ENCODE measurements around the gene UBE2H. TPM values are rescaled to one million over a fixed set of nuclear protein-coding genes. Genes with fewer than 3 reads are reported as not detected.
"Not testable (repeated sequence)": the region's sequence is repeated elsewhere in the genome, so short reads cannot be mapped to it uniquely, and the experiment has no call there.

UBE2H gene
- total RNA-seq, 1 donor from 2014 or later: 27.1 TPM

GRCh38 chr7:129960204-129960475 is 7.4 kb upstream of the UBE2H start:
- H3K4me3 Mint-ChIP-seq; H3K4me1 Mint-ChIP-seq (ENCODE audit: low read depth); H3K36me3 Mint-ChIP-seq (ENCODE audit: low read depth); H3K9me3 Mint-ChIP-seq; H3K27ac Mint-ChIP-seq; intact Hi-C loops (cut with micrococcal nuclease); DNase-seq (ENCODE audit: low spot score): not testable (repeated sequence)
- peaks cover 18% of the 10 kb centered on the region for H3K27me3 Mint-ChIP-seq (ENCODE audit: insufficient read depth)

GRCh38 chr7:129959471-129960203 is 6.9 kb upstream of the UBE2H start:
- Mint-ChIP-seq H3K27me3 (ENCODE audit: insufficient read depth) (peaks cover 18% of the 10 kb centered on the region), H3K4me3 (no peak overlapping the region), H3K27ac (no peak overlapping the region), H3K9me3 (no peaks in the 10 kb centered on the region), H3K36me3 (ENCODE audit: low read depth) (no peaks in the 10 kb centered on the region), H3K4me1 (ENCODE audit: low read depth) (peaks cover 3% of the 10 kb centered on the region)
- no peak for DNase-seq (ENCODE audit: low spot score)
- intact Hi-C loops (cut with micrococcal nuclease): loop anchor here (10.0 kb wide), 2 partner anchors 615 to 705 kb away; partner anchors contain the start of gene COPG2

- Mint-ChIP-seq H3K27ac (no peak overlapping the region), H3K4me3 (no peak overlapping the region), H3K36me3 (ENCODE audit: low read depth) (no peaks in the 10 kb centered on the region), H3K9me3 (no peaks in the 10 kb centered on the region), H3K4me1 (ENCODE audit: low read depth) (peaks cover 3% of the 10 kb centered on the region), H3K27me3 (ENCODE audit: insufficient read depth) (peaks cover 18% of the 10 kb centered on the region)
- DNase-seq (ENCODE audit: low spot score): no peak
- intact Hi-C loops (cut with micrococcal nuclease): loop anchor here (10.0 kb wide), 2 partner anchors 614 to 706 kb away; partner anchors contain the start of gene COPG2
Observed at GRCh38 chr7:129958643-129959470, 6.1 kb upstream of the UBE2H start.

GRCh38 chr7:129955993-129956543 is 3.3 kb upstream of the UBE2H start:
- DNase-seq (ENCODE audit: low spot score): no peak
- intact Hi-C loops (cut with micrococcal nuclease): loop anchor here (10.0 kb wide), 2 partner anchors 611 to 709 kb away; partner anchors contain the start of gene COPG2
- peaks cover 10% of the 10 kb centered on the region for H3K4me1 Mint-ChIP-seq (ENCODE audit: low read depth)
- H3K27me3 Mint-ChIP-seq (ENCODE audit: insufficient read depth): peaks cover 24% of the 10 kb centered on the region
- peaks cover 2% of the 10 kb centered on the region for H3K36me3 Mint-ChIP-seq (ENCODE audit: low read depth)
- H3K9me3 Mint-ChIP-seq: no peaks in the 10 kb centered on the region
- H3K27ac Mint-ChIP-seq: no peak overlapping the region
- no peak overlapping the region for H3K4me3 Mint-ChIP-seq

GRCh38 chr7:129952086-129952652 is 591 bp downstream of the UBE2H start:
- Mint-ChIP-seq H3K4me1 (ENCODE audit: low read depth) (peaks cover 12% of the 10 kb centered on the region), H3K9me3 (no peaks in the 10 kb centered on the region), H3K36me3 (ENCODE audit: low read depth) (peaks cover 2% of the 10 kb centered on the region), H3K4me3 (no peak overlapping the region), H3K27ac (peak overlapping the region; percentile 93), H3K27me3 (ENCODE audit: insufficient read depth) (peaks cover 14% of the 10 kb centered on the region)
- DNase-seq (ENCODE audit: low spot score): peak; percentile 21
- intact Hi-C loops (cut with micrococcal nuclease): loop anchor here (1.0 to 10.0 kb wide), 8 partner anchors 99 to 1495 kb away; partner anchors contain the start of genes COPG2, HILPDA and ZC3HC1

GRCh38 chr7:129951226-129952085 is 1.3 kb downstream of the UBE2H start:
- Mint-ChIP-seq H3K4me1 (ENCODE audit: low read depth) (peaks cover 19% of the 10 kb centered on the region), H3K36me3 (ENCODE audit: low read depth) (peaks cover 5% of the 10 kb centered on the region), H3K27me3 (ENCODE audit: insufficient read depth) (peaks cover 11% of the 10 kb centered on the region), H3K4me3 (no peak overlapping the region), H3K27ac (peak overlapping the region; percentile 93), H3K9me3 (no peaks in the 10 kb centered on the region)
- intact Hi-C loops (cut with micrococcal nuclease): loop anchor here (1.0 to 10.0 kb wide), 10 partner anchors 100 to 1494 kb away; partner anchors contain the start of genes COPG2, HILPDA, KLHDC10 and ZC3HC1
- no peak for DNase-seq (ENCODE audit: low spot score)

- intact Hi-C loops (cut with micrococcal nuclease): loop anchor here (1.0 to 10.0 kb wide), 10 partner anchors 59 to 1494 kb away; partner anchors contain the start of genes COPG2, HILPDA and KLHDC10
- H3K4me3 Mint-ChIP-seq: no peak overlapping the region
- H3K27me3 Mint-ChIP-seq (ENCODE audit: insufficient read depth): peaks cover 9% of the 10 kb centered on the region
- no peak overlapping the region for H3K27ac Mint-ChIP-seq
- no peaks in the 10 kb centered on the region for H3K9me3 Mint-ChIP-seq
- H3K4me1 Mint-ChIP-seq (ENCODE audit: low read depth): peaks cover 19% of the 10 kb centered on the region
- peaks cover 5% of the 10 kb centered on the region for H3K36me3 Mint-ChIP-seq (ENCODE audit: low read depth)
- DNase-seq (ENCODE audit: low spot score): no peak
Observed at GRCh38 chr7:129950933-129951225, 1.9 kb downstream of the UBE2H start.

- Mint-ChIP-seq H3K27ac (no peak overlapping the region), H3K4me1 (ENCODE audit: low read depth) (peaks cover 16% of the 10 kb centered on the region), H3K36me3 (ENCODE audit: low read depth) (peaks cover 5% of the 10 kb centered on the region), H3K27me3 (ENCODE audit: insufficient read depth) (peaks cover 6% of the 10 kb centered on the region), H3K9me3 (no peaks in the 10 kb centered on the region), H3K4me3 (no peak overlapping the region)
- no peak for DNase-seq (ENCODE audit: low spot score)
- intact Hi-C loops (cut with micrococcal nuclease): loop anchor here (1.0 to 10.0 kb wide), 10 partner anchors 60 to 1493 kb away; partner anchors contain the start of genes COPG2, HILPDA and KLHDC10
Observed at GRCh38 chr7:129950191-129950932, 2.4 kb downstream of the UBE2H start.

GRCh38 chr7:129949292-129950133 is 3.2 kb downstream of the UBE2H start:
- intact Hi-C loops (cut with micrococcal nuclease): loop anchor here (1.0 to 10.0 kb wide), 16 partner anchors 43 to 1492 kb away; partner anchors contain the start of genes COPG2, HILPDA, KLHDC10 and NRF1
- DNase-seq (ENCODE audit: low spot score): no peak
- Mint-ChIP-seq H3K27me3 (ENCODE audit: insufficient read depth) (peaks cover 6% of the 10 kb centered on the region), H3K4me1 (ENCODE audit: low read depth) (peaks cover 23% of the 10 kb centered on the region), H3K36me3 (ENCODE audit: low read depth) (peaks cover 13% of the 10 kb centered on the region), H3K9me3 (no peaks in the 10 kb centered on the region), H3K4me3 (no peak overlapping the region), H3K27ac (no peak overlapping the region)

- no peak overlapping the region for H3K4me3 Mint-ChIP-seq
- DNase-seq (ENCODE audit: low spot score): peak; percentile 83
- H3K4me1 Mint-ChIP-seq (ENCODE audit: low read depth): peaks cover 23% of the 10 kb centered on the region
- H3K27me3 Mint-ChIP-seq (ENCODE audit: insufficient read depth): peaks cover 6% of the 10 kb centered on the region
- intact Hi-C loops (cut with micrococcal nuclease): loop anchor here (1.0 to 2.0 kb wide), 7 partner anchors 42 to 1160 kb away; partner anchors contain the start of gene NRF1
- no peaks in the 10 kb centered on the region for H3K9me3 Mint-ChIP-seq
- H3K27ac Mint-ChIP-seq: no peak overlapping the region
- H3K36me3 Mint-ChIP-seq (ENCODE audit: low read depth): peaks cover 13% of the 10 kb centered on the region
Observed at GRCh38 chr7:129948877-129949291, 3.9 kb downstream of the UBE2H start.

- H3K4me3 Mint-ChIP-seq: no peak overlapping the region
- H3K4me1 Mint-ChIP-seq (ENCODE audit: low read depth): peaks cover 23% of the 10 kb centered on the region
- no peak for DNase-seq (ENCODE audit: low spot score)
- H3K27ac Mint-ChIP-seq: no peak overlapping the region
- no peaks in the 10 kb centered on the region for H3K9me3 Mint-ChIP-seq
- peaks cover 13% of the 10 kb centered on the region for H3K36me3 Mint-ChIP-seq (ENCODE audit: low read depth)
- intact Hi-C loops (cut with micrococcal nuclease): loop anchor here (1.0 to 2.0 kb wide), 6 partner anchors 42 to 1160 kb away; partner anchors contain the start of gene NRF1
- peaks cover 6% of the 10 kb centered on the region for H3K27me3 Mint-ChIP-seq (ENCODE audit: insufficient read depth)
Observed at GRCh38 chr7:129948338-129948737, 4.4 kb downstream of the UBE2H start.

Data from activated T-helper 1 cell treated with anti-CD3 and anti-CD28 coated beads, Interleukin-12 subunit alpha, Interleukin-12 subunit beta, Interleukin-2, Interleukin-4 antibody, amounts not matched to agents 30 ng/mL and 10 ng/mL and 1 ng/mL, durations not matched to agents 14 hours and 24 hours and 36 hours (primary cell).